Measurements from ENCODE around the gene BAIAP2L1.
A peak's percentile ranks its signal among the peaks of the same experiment; 100 is the strongest.
"Not testable (repeated sequence)": the region's sequence is repeated elsewhere in the genome, so short reads cannot be mapped to it uniquely, and the experiment has no call there.

The BAIAP2L1 gene

GRCh38 chr7:98317366-98318040 is 83.4 kb downstream of the BAIAP2L1 start:
- no peak for DNase-seq

DNA sequence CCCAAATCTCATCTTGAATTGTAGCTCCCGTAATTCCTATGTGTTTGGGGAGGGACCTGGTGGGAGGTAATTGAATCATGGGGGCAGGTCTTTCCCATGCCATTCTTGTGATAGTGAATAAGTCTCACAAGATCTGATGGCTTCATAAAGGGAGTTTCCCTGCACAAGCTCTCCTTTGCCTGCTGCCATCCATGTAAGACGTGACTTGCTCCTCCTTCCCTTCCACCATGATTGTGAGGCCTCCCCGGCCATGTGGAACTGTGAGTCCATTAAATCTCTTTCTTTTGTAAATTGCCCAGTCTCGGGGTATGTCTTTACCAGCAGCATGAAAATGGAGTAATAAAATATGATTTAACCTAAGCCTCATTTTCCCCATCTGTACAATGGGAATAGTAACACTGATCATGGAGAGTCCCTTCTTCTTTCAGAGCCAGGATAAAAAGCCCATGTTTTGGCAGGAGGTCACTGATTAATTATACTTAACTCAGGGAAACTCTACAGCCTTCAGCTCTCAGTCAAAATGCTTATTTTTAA is 84.8 kb downstream of the BAIAP2L1 start:
- DNase-seq = not testable (repeated sequence)

DNA sequence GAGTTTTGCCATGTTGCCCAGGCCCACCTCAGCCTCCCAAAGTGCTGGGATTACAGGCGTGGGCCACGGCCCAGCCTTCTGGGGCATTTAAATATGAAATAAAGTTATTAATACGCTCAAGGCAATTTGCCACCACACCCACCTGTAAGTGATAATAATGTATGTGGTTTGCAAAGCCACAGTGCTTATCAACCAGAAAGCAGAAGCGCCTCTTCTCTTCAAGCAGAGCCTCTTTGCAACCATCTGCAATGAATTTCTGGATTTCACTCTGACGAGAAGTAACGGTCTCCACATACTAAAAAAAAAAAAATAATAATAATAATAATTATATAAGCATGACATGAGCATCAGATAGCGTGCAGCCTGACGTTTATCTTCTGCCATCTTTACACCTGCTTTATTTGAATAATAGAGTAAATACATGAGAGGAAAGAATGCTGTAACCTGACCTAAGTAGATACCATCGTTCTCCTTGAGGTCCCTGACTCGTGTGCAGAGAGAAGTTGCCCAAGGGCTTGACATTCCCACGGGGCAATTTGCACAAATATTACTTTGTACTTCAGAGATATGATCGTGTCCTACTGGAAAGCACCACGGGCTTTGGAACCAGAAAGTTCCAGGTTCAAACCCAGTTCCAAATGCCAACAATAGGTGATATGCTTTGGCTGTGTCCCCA is 85.4 kb downstream of the BAIAP2L1 start:
- no peak for DNase-seq

DNA sequence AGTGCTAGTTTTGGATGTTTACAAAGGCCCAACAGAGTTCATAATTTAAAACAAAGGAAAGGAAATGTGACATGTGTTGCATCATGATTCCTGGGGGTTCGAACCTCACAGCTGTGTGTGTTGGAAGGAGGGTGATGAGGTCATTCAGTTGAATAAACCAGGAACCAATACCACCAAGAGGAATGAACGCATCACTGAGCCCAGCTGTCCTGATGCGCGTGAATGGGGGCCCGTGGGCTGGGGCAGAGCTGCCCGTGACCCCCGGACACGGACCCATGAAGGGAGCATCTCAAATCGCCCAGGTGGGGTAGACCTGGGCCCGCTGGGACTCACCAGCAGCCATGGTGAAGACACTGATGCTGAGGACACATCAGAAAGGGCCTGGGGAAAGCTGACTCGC is 86.4 kb downstream of the BAIAP2L1 start:
- DNase-seq = no peak

DNA sequence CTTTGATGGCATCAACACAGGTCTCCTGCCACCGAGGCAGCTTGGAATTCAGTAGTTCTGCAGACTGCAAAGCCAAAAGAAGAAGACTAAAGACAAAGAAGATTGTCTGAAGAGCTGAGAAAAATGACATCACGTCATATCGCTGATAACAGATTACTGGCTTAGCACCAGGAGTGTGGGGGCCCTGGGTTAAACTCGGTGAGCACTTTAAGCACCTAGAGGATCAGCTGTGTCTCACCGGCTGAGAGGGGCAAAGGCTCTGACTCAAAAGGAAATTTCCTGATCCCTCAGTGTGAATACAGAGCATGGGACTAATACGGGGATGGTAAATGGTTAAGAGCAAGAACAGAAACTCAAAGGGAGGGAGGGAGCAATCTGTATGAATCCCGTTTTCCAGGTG is 88.7 kb downstream of the BAIAP2L1 start:
- DNase-seq = no peak

- no peak for DNase-seq
Measured at GRCh38 chr7:98309566-98309965, 91.3 kb downstream of the BAIAP2L1 start.

DNA sequence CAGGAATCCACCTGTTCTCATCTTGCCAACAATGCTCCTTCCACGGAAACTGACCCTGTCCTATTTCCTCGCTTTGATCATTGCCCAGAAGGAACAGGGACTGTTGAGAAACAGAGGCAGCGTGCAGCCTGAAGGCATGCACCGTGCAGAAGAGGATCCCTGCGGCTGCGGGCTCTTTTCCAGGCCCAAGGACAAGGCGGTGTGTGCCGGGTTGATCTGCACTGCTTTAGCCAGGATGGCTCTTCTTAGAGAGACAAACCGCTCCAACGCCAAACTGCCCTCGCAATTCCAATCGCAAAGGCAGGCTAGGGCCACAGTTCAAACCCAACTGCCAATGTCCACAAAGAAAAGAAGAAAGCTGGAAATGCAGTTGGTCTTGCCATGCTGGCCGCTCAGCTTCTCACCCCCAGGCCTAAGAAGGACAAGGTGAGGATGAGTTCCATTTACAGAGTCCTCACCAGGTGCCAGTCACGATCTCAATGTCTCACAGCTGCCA is 92.9 kb downstream of the BAIAP2L1 start:
- no peak for DNase-seq

DNA sequence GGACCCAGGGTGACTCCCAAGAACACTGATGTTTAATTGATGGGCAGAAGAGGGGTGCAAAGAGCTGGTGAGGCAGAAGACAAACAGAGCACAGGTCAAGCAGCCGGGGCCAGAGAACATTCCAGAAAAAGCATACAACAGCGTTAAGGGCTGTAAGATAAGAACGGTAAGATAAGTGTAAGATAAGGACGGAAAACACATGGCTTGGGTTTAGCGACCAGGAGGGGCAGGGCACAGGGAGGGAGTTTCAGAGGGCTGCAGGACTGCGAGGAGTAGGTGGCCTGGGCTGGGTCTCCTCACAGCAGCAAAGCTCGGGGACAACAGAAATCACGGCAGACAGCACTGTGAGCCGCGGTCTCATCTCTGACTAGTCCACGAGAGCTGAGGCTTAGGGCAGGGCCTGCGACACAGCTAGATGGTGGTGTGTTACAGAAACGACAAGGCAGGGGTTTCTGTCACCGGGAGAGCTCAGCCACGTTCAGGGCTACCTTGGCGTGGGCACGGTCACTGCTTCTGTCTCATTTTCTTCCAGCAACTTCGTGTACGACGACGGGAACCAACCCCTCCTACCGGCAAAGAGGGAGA is 94.8 kb downstream of the BAIAP2L1 start:
- DNase-seq = no peak

DNA sequence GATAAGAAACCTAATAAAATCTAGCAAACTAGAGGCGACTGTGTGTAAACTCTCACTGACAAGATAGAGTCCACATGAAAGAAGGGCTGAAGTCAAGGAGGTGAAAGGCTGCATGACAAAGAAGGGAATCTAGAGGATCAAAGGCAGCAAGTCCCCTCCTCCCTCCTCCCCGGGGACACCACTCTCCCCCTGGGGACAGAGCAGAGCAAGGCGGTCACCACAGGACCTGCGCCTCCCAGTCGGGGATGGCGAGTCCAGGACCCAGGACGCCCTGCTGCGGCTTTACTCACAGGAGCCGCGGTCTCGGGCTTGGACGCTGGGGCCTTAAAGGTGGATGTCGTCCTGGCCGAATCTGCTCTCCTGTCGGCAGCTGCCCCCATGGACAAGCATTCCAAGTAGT is 97.0 kb downstream of the BAIAP2L1 start:
- no peak for DNase-seq

DNA sequence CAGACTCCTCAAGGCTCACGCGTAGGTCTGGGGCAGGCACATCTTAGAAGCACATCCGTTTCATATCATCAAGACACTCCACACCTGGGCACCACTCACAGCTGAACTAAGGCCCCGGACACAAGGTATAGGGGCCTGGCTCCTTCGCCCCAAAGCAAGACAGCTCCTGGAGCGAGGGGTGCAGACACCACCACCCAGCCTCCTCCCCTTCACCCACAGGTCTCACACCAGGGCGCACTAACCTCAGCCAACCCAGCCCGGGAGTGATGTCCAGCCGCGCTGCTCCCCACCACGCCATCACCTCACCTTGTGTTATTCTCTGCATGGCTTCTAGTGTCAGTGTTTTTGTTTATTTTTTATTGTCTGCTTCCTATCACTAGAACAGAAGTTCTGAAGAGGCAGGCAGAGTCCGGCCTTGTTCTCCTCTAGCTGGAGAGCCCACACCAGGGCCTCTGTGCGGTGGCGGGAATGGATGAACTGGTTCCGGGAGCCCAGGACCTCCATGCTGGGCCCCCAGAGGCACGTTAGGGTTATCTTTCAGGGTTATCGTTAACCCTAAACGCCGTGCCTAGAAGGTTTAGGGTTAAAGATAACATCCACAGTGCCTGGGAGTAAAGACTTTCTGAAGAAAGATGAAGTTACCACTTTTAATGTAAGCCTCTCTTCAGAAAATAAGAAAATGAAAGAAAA is 97.6 kb downstream of the BAIAP2L1 start:
- no peak for DNase-seq

GRCh38 chr7:98301693-98302470 is 99.0 kb downstream of the BAIAP2L1 start:
- no peak for DNase-seq

DNA sequence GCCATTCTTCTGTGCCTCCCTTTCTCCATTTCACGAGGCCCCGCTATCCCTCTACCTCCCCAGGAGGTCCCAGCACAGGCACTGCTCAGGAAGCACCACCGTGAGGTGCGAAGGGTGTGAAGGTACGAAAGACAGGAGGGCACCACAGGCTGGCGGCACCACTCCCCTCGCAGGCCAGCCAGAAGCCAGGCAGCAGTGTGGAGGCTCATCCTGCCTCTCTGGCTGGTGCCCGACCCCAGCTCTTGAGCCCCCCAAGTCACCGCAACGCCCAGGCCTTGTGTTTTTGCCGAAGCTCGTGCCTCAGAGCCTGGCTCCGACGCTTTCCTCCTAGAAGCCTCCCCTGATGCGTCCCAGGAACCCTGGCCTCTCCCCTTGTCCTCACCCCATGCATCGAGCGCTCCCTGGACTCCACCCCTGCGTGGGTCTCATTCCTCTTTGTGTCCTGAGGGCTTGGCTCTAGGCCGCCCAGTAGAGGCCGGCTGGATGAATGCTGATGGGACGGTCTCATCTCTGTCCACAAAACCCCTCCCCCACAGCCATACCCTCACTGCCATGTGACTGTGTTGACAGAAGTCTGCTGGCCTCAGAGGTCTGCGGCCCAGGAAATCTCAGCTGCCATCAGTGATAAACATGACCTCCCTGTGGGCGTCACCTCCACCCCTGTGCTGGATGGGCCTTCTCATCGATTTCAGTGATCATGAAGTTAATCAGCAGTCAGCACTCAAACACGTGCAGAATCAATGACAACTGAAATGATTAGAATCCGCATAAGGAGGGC is 100.1 kb downstream of the BAIAP2L1 start:
- DNase-seq = no peak

DNA sequence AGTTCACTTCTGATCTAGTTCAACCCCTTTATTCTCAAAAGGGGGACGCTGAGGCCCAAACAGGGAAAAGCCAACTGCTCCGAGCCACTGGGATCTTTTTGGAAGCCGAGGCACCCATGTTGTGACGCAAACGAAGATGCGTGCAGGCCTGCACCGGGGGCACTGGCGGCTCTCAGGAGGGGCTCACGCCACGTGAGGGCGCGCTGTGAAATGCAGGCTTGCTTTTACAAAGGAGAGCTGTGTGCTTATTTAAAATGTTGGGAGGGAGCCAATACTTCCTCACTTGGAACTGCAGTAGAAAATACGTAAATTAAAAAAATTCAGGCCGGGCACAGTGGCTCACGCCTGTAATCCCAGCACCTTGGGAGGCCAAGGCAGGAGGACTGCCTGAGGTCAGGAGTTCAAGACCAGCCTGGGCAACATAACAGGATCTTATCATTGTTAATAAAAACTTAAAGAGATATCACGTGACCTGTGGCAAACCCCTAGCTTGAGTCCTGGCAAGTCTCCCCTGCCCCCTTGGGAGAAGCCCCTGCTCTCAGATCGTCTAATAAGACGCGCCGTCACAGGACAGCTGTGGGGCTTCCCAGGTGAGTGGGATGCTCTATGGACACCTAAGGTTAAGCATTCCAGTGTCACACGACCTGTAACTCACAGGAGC is 103.1 kb downstream of the BAIAP2L1 start:
- no peak for DNase-seq

- no peak for DNase-seq
Measured at GRCh38 chr7:98296833-98297232, 104.1 kb downstream of the BAIAP2L1 start.

- DNase-seq = no peak
Measured at GRCh38 chr7:98295467-98296192, 105.3 kb downstream of the BAIAP2L1 start.

DNA sequence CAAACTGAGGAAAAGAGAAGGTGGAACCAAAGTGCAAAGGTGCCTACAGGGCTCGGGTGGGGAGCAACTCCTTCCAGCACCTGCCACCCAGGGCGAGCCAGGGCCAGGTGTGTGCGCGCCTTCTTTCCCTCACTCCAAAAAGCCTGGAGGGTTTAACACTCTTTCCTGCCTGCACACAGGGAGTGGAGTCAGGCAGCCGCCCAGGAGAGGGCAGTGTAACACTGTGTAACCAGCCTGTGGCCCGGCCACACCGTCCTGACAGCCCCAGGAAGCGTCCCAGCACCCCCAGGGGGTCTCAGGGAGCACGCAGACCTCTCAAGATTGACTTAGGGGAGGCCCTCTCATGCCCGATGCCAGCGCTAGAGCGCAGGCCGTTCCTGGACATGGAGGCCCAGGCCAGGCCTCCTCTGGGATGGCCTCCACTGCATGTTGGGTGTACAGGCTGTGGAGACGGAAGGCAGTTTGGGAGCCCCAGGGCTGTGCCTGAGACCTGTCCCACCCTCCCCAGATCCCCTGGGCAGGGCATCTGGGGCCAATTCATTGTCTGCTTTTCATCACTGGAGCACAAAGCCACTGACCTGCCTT is 106.0 kb downstream of the BAIAP2L1 start:
- DNase-seq = peak; percentile 51

DNA sequence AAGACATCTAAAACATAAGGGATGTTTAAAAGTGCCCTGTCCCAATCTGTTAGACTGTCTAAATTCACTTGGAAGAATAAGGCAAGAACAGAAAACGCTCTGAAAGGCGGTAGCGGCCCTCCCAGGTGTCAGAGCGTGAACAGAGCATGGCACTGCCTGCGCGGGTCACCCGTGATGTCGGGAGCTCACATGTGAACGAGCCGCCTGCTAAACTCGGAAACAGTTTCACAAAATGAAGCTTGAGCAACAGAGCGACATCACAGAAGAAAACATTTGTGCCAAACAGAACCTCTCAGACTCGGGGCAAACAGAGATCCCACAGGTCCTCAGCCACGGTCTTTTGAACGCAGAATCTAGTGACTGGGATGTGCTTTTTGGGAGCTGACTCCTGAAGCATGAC is 106.6 kb downstream of the BAIAP2L1 start:
- no peak for DNase-seq

- DNase-seq = no peak
Measured at GRCh38 chr7:98293746-98294145, 107.1 kb downstream of the BAIAP2L1 start.

- DNase-seq = no peak
Measured at GRCh38 chr7:98293265-98293664, 107.6 kb downstream of the BAIAP2L1 start.

DNA sequence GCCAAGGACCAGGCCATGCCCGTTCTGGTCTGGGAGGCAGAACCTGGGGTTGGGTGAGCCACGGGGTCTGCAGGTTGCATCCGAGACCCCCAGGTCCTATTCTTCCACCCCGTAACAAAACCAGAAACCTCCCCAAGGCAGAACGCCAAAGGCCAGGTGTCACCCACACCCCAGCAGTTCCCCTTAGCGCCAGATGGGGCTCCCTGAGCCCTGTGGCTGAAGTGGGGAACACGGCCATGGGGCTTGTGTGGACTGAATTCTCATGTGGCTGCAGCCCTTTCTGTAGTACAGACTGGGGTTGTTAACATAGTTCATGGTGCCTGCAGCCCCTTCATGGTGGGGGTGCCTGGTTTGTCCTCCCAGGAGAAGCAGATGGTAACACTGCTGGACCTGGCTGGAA is 109.2 kb downstream of the BAIAP2L1 start:
- no peak for DNase-seq

All from NCI-H1105 (cell line).